Raji (cell line): ENCODE data around the gene CLIP4.

Source experiments
- POLR2A ChIP-seq: IDR thresholded peaks from 2 replicates; pipeline ENCODE4 v1.6.1; 2011; ENCODE audit warnings: low read depth, low read length, control low read depth; ENCODE audit not compliant: insufficient read depth

Gene CLIP4

DNA sequence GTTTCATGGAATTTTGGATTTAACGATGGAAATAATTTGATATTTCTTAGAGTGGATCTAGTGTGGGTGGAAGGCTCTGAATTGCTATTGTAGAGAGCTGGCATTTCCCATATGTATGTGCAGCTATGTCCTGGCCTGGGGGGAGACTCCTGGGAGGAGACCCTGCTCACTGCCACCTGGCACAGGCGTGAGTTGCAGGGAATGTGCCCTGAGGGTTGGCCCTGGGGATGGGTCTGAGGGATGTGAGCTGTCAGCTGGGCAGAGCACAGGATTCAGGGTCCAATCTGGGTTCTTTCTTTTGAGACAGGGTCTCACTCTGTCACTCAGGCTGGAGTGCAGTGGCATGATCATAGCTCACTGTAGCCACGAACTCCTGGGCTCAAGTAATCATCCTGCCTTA lies 120.2 kb downstream of the CLIP4 start:
- no peak for TF ChIP-seq POLR2A

- no peak for TF ChIP-seq POLR2A
These were observed 120.9 kb downstream of the CLIP4 start for GRCh38 chr2:29236074-29236473.

- TF ChIP-seq POLR2A, result no peak
These were observed 123.3 kb downstream of the CLIP4 start for GRCh38 chr2:29238497-29238896.
